ENCODE measurements around the gene TMEM41A. TPM values are rescaled to one million over a fixed set of nuclear protein-coding genes. Genes with fewer than 3 reads are reported as not detected.

The TMEM41A gene
- total RNA-seq, 1 experiment from 2014 or later: 29.9 TPM

DNA sequence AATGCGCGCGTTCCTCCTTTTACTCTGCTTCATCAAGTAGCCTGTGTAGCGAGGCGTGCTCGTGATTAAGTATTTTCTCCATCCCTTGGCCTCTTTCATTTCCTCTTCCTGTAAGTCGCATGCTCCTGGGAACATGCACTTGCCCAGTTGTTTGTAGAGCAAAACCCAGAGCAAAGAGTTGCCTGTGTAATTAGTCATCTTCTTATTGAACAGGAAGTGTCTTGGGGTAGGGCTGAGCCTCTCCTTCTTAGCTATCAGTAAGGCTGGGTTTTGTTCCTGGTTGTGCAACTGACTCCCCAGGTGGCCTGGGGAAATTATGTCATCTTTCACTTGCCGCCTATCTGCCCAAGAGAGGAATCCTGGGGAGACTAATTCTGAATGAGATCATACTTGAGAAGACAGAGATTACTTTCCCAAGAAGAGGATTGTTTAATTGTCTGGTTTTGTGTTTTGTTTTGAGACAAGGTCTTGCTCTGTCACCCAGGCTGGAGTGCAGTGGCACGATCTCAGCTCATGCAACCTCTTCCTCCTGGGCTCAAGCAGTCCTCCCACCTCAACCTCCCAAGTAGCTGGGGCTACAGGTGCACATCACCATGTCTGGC lies 38.6 kb upstream of the TMEM41A start:
- ChIA-PET CTCF (no interaction called here), POLR2A (ENCODE audit: low non-redundant PET) (no interaction called here)
- TF ChIP-seq, protein P1, sequence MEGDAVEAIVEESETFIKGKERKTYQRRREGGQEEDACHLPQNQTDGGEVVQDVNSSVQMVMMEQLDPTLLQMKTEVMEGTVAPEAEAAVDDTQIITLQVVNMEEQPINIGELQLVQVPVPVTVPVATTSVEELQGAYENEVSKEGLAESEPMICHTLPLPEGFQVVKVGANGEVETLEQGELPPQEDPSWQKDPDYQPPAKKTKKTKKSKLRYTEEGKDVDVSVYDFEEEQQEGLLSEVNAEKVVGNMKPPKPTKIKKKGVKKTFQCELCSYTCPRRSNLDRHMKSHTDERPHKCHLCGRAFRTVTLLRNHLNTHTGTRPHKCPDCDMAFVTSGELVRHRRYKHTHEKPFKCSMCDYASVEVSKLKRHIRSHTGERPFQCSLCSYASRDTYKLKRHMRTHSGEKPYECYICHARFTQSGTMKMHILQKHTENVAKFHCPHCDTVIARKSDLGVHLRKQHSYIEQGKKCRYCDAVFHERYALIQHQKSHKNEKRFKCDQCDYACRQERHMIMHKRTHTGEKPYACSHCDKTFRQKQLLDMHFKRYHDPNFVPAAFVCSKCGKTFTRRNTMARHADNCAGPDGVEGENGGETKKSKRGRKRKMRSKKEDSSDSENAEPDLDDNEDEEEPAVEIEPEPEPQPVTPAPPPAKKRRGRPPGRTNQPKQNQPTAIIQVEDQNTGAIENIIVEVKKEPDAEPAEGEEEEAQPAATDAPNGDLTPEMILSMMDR (conservative IDR thresholded peaks at IDR 0.05; ENCODE audit: low read depth, low read length): no peak
- TF ChIP-seq EZH2 (IDR thresholded peaks at IDR 0.05; ENCODE audit: borderline replicate concordance, low read depth, low read length, poor library complexity, severe bottlenecking): no peak
- intact Hi-C loops (cut with micrococcal nuclease; ENCODE audit: unreplicated experiment): no loop called here
- DNase-seq (ENCODE audit: low spot score): peak; percentile 99
- H3K36me3 ChIP-seq (ENCODE audit: insufficient read depth, low read length, poor library complexity, severe bottlenecking): no peaks in the 10 kb centered on the region
- H3K4me3 ChIP-seq (ENCODE audit: low read depth, low read length, poor library complexity, severe bottlenecking): peak overlapping the region; percentile 17
- H3K9me3 ChIP-seq (ENCODE audit: low read depth, low read length, poor library complexity, severe bottlenecking): no peaks in the 10 kb centered on the region
- H3K27ac ChIP-seq (ENCODE audit: low read depth, low read length, poor library complexity, severe bottlenecking): peak overlapping the region; percentile 89
- H3K4me1 ChIP-seq (ENCODE audit: insufficient read depth, low read length, poor library complexity, severe bottlenecking): peaks cover 14% of the 10 kb centered on the region
- no peaks in the 10 kb centered on the region for H3K27me3 ChIP-seq (replicated peaks; ENCODE audit: insufficient read depth, low read depth, low read length, poor library complexity)
- no TSS peak for BruUV-seq (replicated peaks)

GRCh38 chr3:185534511-185534910 lies 35.7 kb upstream of the TMEM41A start:
- no peak for DNase-seq (ENCODE audit: low spot score)
- Histone ChIP-seq H3K4me1 (ENCODE audit: insufficient read depth, low read length, poor library complexity, severe bottlenecking) (peaks cover 14% of the 10 kb centered on the region), H3K27ac (ENCODE audit: low read depth, low read length, poor library complexity, severe bottlenecking) (no peak overlapping the region), H3K4me3 (ENCODE audit: low read depth, low read length, poor library complexity, severe bottlenecking) (no peak overlapping the region), H3K36me3 (ENCODE audit: insufficient read depth, low read length, poor library complexity, severe bottlenecking) (no peaks in the 10 kb centered on the region), H3K9me3 (ENCODE audit: low read depth, low read length, poor library complexity, severe bottlenecking) (no peaks in the 10 kb centered on the region), H3K27me3 (replicated peaks; ENCODE audit: insufficient read depth, low read depth, low read length, poor library complexity) (no peaks in the 10 kb centered on the region)
- TF ChIP-seq, protein P1 (conservative IDR thresholded peaks at IDR 0.05; ENCODE audit: low read depth, low read length): no peak
- TF ChIP-seq EZH2 (IDR thresholded peaks at IDR 0.05; ENCODE audit: borderline replicate concordance, low read depth, low read length, poor library complexity, severe bottlenecking): no peak
- POLR2A ChIA-PET (ENCODE audit: low non-redundant PET): interaction anchor here (1.0 kb wide), 1 partner anchor 123 kb away, joined by 3 read pairs; no protein-coding TSS in a partner anchor
- BruUV-seq (replicated peaks): no TSS peak
- CTCF ChIA-PET: interaction anchor here (0.7 kb wide), 1 partner anchor 132 kb away, joined by 3 read pairs; no protein-coding TSS in a partner anchor
- intact Hi-C loops (cut with micrococcal nuclease; ENCODE audit: unreplicated experiment): no loop called here

DNA sequence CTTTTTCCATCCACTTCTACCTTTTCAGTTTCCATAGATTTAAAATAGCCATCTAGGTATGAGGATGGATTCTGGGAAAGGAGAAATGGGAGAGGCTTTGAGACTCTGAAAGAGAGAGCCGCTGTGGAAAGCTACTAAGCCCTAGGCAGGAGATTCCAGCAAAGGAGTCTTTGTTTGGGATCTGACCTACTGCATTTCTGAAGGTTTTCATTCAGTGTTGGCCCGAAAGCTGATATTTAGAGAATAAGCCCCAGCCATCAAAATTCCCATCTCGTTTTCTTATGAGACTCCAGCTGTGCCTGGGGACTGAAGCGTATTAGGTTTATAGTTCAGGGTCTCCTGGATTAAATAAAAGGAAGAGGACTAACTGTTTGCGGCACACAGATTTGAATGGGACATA lies 34.1 kb upstream of the TMEM41A start:
- ChIA-PET POLR2A (ENCODE audit: low non-redundant PET) (no interaction called here), CTCF (no interaction called here)
- TF ChIP-seq EZH2 (IDR thresholded peaks at IDR 0.05; ENCODE audit: borderline replicate concordance, low read depth, low read length, poor library complexity, severe bottlenecking): no peak
- Histone ChIP-seq H3K36me3 (ENCODE audit: insufficient read depth, low read length, poor library complexity, severe bottlenecking) (no peaks in the 10 kb centered on the region), H3K4me3 (ENCODE audit: low read depth, low read length, poor library complexity, severe bottlenecking) (no peak overlapping the region), H3K9me3 (ENCODE audit: low read depth, low read length, poor library complexity, severe bottlenecking) (no peaks in the 10 kb centered on the region), H3K4me1 (ENCODE audit: insufficient read depth, low read length, poor library complexity, severe bottlenecking) (peaks cover 9% of the 10 kb centered on the region), H3K27me3 (replicated peaks; ENCODE audit: insufficient read depth, low read depth, low read length, poor library complexity) (no peaks in the 10 kb centered on the region), H3K27ac (ENCODE audit: low read depth, low read length, poor library complexity, severe bottlenecking) (no peak overlapping the region)
- intact Hi-C loops (cut with micrococcal nuclease; ENCODE audit: unreplicated experiment): no loop called here
- DNase-seq (ENCODE audit: low spot score): no peak
- no TSS peak for BruUV-seq (replicated peaks)

DNA sequence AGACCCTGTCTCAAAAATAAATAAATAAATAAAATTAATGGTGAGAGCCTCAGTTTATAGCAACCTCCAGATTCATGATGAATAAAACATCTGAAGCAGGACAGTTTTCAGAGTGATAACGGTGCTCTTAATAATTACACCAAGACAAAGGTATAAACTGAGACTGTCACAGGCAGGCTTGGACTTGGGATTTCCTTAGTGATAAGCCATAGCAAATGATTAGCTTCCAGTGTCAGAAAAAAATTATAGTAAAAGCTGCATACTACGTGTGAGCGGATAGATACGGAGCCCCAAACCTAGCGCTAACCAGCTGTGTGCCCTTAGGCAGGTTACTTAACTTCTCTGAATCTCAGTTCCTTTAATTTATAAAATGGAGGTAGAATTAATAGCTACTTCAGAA lies 32.0 kb upstream of the TMEM41A start:
- intact Hi-C loops (cut with micrococcal nuclease; ENCODE audit: unreplicated experiment): no loop called here
- CTCF ChIA-PET: no interaction called here
- no peak for TF ChIP-seq EZH2 (IDR thresholded peaks at IDR 0.05; ENCODE audit: borderline replicate concordance, low read depth, low read length, poor library complexity, severe bottlenecking)
- TF ChIP-seq, protein P1 (conservative IDR thresholded peaks at IDR 0.05; ENCODE audit: low read depth, low read length): no peak

More for the DNA sequence above, 32.0 kb upstream of the TMEM41A start:
- POLR2A ChIA-PET (ENCODE audit: low non-redundant PET): no interaction called here
- DNase-seq (ENCODE audit: low spot score): no peak
- Histone ChIP-seq H3K9me3 (ENCODE audit: low read depth, low read length, poor library complexity, severe bottlenecking) (no peaks in the 10 kb centered on the region), H3K36me3 (ENCODE audit: insufficient read depth, low read length, poor library complexity, severe bottlenecking) (no peaks in the 10 kb centered on the region), H3K27me3 (replicated peaks; ENCODE audit: insufficient read depth, low read depth, low read length, poor library complexity) (no peaks in the 10 kb centered on the region), H3K4me3 (ENCODE audit: low read depth, low read length, poor library complexity, severe bottlenecking) (no peak overlapping the region), H3K4me1 (ENCODE audit: insufficient read depth, low read length, poor library complexity, severe bottlenecking) (no peaks in the 10 kb centered on the region), H3K27ac (ENCODE audit: low read depth, low read length, poor library complexity, severe bottlenecking) (no peak overlapping the region)
- no TSS peak for BruUV-seq (replicated peaks)
